A673 (cell line): Measurements from ENCODE around the gene CAD.

Experiments used
- EZH2 ChIP-seq: fragments of 200-600 bp; sonication (generic); IDR thresholded peaks from 2 replicates; pipeline ENCODE4 v1.6.1; 2017; ENCODE audit warnings: borderline replicate concordance, low read depth, mild to moderate bottlenecking, mixed read lengths, antibody characterized with exemption, low read length; ENCODE audit not compliant: poor library complexity, severe bottlenecking
- TF ChIP-seq, protein P1 (sequence below): fragments of 300-800, 200-600 bp; sonication (generic); conservative IDR thresholded peaks from 2 replicates; pipeline ENCODE4 v1.5.1; 2017; ENCODE audit warnings: low read depth, mild to moderate bottlenecking, antibody characterized with exemption, low read length, moderate library complexity, mixed read lengths

DNA sequence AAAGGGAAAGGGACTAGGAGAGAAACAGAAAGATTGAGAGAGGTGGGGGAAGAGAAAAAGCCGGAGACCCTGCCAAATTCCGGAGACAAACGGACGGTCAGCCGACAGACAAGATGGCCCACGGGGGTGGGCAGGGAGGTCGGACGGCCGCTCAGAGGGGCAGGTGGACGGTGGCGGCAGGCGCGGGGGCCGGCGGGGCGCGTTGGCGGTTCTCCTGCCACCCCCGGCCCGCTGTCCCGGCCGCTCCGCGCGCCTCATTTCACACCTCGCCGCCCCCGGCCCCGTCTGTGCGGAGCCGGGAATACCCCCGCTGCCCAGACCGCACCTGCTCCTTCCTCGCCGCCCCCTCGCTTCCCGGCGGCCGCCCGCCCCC lies 44.7 kb downstream of the CAD start:
- TF ChIP-seq, protein P1, sequence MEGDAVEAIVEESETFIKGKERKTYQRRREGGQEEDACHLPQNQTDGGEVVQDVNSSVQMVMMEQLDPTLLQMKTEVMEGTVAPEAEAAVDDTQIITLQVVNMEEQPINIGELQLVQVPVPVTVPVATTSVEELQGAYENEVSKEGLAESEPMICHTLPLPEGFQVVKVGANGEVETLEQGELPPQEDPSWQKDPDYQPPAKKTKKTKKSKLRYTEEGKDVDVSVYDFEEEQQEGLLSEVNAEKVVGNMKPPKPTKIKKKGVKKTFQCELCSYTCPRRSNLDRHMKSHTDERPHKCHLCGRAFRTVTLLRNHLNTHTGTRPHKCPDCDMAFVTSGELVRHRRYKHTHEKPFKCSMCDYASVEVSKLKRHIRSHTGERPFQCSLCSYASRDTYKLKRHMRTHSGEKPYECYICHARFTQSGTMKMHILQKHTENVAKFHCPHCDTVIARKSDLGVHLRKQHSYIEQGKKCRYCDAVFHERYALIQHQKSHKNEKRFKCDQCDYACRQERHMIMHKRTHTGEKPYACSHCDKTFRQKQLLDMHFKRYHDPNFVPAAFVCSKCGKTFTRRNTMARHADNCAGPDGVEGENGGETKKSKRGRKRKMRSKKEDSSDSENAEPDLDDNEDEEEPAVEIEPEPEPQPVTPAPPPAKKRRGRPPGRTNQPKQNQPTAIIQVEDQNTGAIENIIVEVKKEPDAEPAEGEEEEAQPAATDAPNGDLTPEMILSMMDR = no peak
- no peak for TF ChIP-seq EZH2
